ENCODE results near the gene GPC3.

GRCh38 chrX:133698298-133698697, 287.1 kb downstream of the GPC3 start:
- TF ChIP-seq POLR2AphosphoS5 (IDR thresholded peaks at IDR 0.05; ENCODE audit: insufficient read depth in 1 of 2, low read depth in 1 of 2) (no peak), POLR2A (IDR thresholded peaks at IDR 0.05) (no peak)
